K562 (cell line): ENCODE measurements around the gene FRMD4A. TPM values are rescaled to one million over a fixed set of nuclear protein-coding genes. Genes with fewer than 3 reads are reported as not detected.

Source experiments
- ATAC-seq: fragments of 200-7000 bp; cut with Tn5 transposase; 3 replicates; pipeline ENCODE4 v1.9.1; 2020; ENCODE audit warnings: moderate library complexity
- BruUV-seq: library from RNA; stranded (reverse); fragments of 400-500 nt; replicated peaks from 2 replicates; lab custom pipeline; 2021; lab: Mats Ljungman, UMichigan
- CTCF ChIA-PET: fragments of 300-600 bp; formaldehyde crosslinking; extraction: SDS; loops from one replicate; lab custom pipeline; 2021; ENCODE audit warnings: low intra/inter-chr PET ratio; lab: Yijun Ruan, JAX
- POLR2A ChIA-PET: fragments of 300-600, 350-650 bp; sonication (Branson Sonifier 250); formaldehyde crosslinking; extraction: SDS; loops from one replicate; lab custom pipeline; 2021; ENCODE audit warnings: antibody characterized with exemption, inconsistent platforms; lab: Yijun Ruan, JAX
- DNase-seq, 4 experiments: peaks; one replicate each; pipeline versions ENCODE4 v3.0.0 to v3.0.0-alpha.2; 2011 to 2018; ENCODE audit warnings: low spot score in 3 of 4, mixed read lengths in 3 of 4; ENCODE audit errors: extremely low read depth in 1 of 4
- FAIRE-seq: peaks from 2 replicates; lab custom pipeline; 2011; peaks lifted over from hg19 to GRCh38; lab: Jason Lieb, UNC
- H2AFZ ChIP-seq: 2 replicates; pipeline ENCODE4 v1.6.0; 2011; ENCODE audit warnings: low read depth, low read length, control low read depth, inconsistent platforms
- H3K27ac ChIP-seq: fragments of 200-600 bp; 3 replicates; pipeline ENCODE4 v1.8.0; 2011; ENCODE audit warnings: low read depth, mild to moderate bottlenecking, control low read depth, inconsistent platforms, low read length, moderate library complexity, mixed read lengths; ENCODE audit errors: extremely low read depth
- H3K27me3 ChIP-seq, 2 experiments: fragments of 300-600 bp in 1 of 2; 2 replicates in 1 of 2; 3 replicates in 1 of 2; pipeline versions ENCODE4 v1.6.0 to v1.8.0; 2011; ENCODE audit warnings: inconsistent platforms in 2 of 2, low read length in 2 of 2, mild to moderate bottlenecking in 1 of 2, mixed read lengths in 1 of 2, moderate library complexity in 1 of 2; ENCODE audit not compliant: control insufficient read depth in 2 of 2, insufficient read depth in 2 of 2
- H3K36me3 ChIP-seq: fragments of 300-600 bp; 3 replicates; pipeline ENCODE4 v1.8.0; 2011; ENCODE audit warnings: mild to moderate bottlenecking, low read length, inconsistent platforms; ENCODE audit not compliant: control insufficient read depth, insufficient read depth
- H3K4me1 ChIP-seq, 2 experiments: fragments of 200-600 bp in 1 of 2; replicated peaks in 1 of 2; 2 replicates in 1 of 2; 3 replicates in 1 of 2; pipeline versions ENCODE4 v1.5.1 to v1.8.0; 2011; ENCODE audit warnings: inconsistent platforms in 2 of 2, low read length in 2 of 2, mild to moderate bottlenecking in 1 of 2, mixed read lengths in 1 of 2, moderate library complexity in 1 of 2; ENCODE audit not compliant: control insufficient read depth in 2 of 2, insufficient read depth in 2 of 2
- H3K4me2 ChIP-seq: 2 replicates; pipeline ENCODE4 v1.6.1; 2011; ENCODE audit warnings: low read length, control low read depth, inconsistent platforms, mixed read lengths; ENCODE audit not compliant: insufficient read depth
- H3K4me3 ChIP-seq: fragments of 200-600 bp; sonication (generic), shearing (Covaris generic); 2 replicates; pipeline ENCODE4 v1.5.1; 2016; ENCODE audit warnings: control low read depth, inconsistent platforms
- H3K79me2 ChIP-seq: fragments of 200-600 bp; 3 replicates; pipeline ENCODE4 v1.8.0; 2011; ENCODE audit warnings: low read length, inconsistent platforms; ENCODE audit not compliant: control insufficient read depth, insufficient read depth
- H3K9ac ChIP-seq, 2 experiments: 2 replicates each; pipeline versions ENCODE4 v1.6.0 to v1.6.1; 2011; ENCODE audit warnings: low read depth in 2 of 2, low read length in 2 of 2, control low read depth in 1 of 2, inconsistent platforms in 1 of 2, mild to moderate bottlenecking in 1 of 2, mixed read lengths in 1 of 2; ENCODE audit not compliant: insufficient read depth in 1 of 2
- H3K9me1 ChIP-seq: one replicate; pipeline ENCODE4 v1.6.0; 2011; ENCODE audit warnings: inconsistent platforms, mild to moderate bottlenecking, low read length, moderate library complexity; ENCODE audit not compliant: control insufficient read depth, insufficient read depth
- H3K9me3 ChIP-seq: replicated peaks from 2 replicates; pipeline ENCODE4 v1.5.1; 2011; ENCODE audit warnings: low read depth, low read length, inconsistent platforms; ENCODE audit not compliant: control insufficient read depth, insufficient read depth
- H4K20me1 ChIP-seq: replicated peaks from 2 replicates; pipeline ENCODE4 v1.6.1; 2011; ENCODE audit warnings: low read length, inconsistent platforms, mixed read lengths; ENCODE audit not compliant: control insufficient read depth, insufficient read depth
- DEAF1 ChIP-seq: fragments of 450-650 bp; formaldehyde crosslinking; IDR thresholded peaks from 2 replicates; pipeline ENCODE4 v1.4.0; 2020; ENCODE audit warnings: mild to moderate bottlenecking, moderate library complexity
- E2F6 ChIP-seq, 2 experiments: IDR thresholded peaks; 2 replicates each; pipeline ENCODE4 v1.6.1; 2011; ENCODE audit warnings: borderline replicate concordance in 1 of 2, control low read depth in 1 of 2, low read depth in 1 of 2, low read length in 1 of 2, mild to moderate bottlenecking in 1 of 2, mixed read lengths in 1 of 2, moderate library complexity in 1 of 2; ENCODE audit not compliant: insufficient read depth in 1 of 2, insufficient read length in 1 of 2, poor library complexity in 1 of 2, severe bottlenecking in 1 of 2; ENCODE audit errors: extremely low read depth in 1 of 2
- GABPB1 ChIP-seq: sonication (generic); formaldehyde crosslinking; IDR thresholded peaks from 2 replicates; pipeline ENCODE4 v1.8.0; 2022; ENCODE audit warnings: mild to moderate bottlenecking, missing genetic modification reagents
- HNRNPH1 ChIP-seq: fragments of 200-400 bp; formaldehyde crosslinking; optimal IDR thresholded peaks from 2 replicates; pipeline ENCODE3; 2017; ENCODE audit warnings: low read depth, mild to moderate bottlenecking, low read length, moderate library complexity
- MCM7 ChIP-seq, 2 experiments: fragments of 450-650 bp; IDR thresholded peaks; 2 replicates each; pipeline ENCODE4 v1.6.1; 2016 to 2018
- MXI1 ChIP-seq: IDR thresholded peaks from 2 replicates; pipeline ENCODE4 v1.6.1; 2011; ENCODE audit warnings: low read depth, mild to moderate bottlenecking, improper control_type of control experiment, low read length
- PTTG1 ChIP-seq: fragments of 450-650 bp; IDR thresholded peaks from 2 replicates; pipeline ENCODE4 v1.6.1; 2016; ENCODE audit warnings: low read depth, mild to moderate bottlenecking, missing genetic modification characterization, missing compliant biosample characterization
- RBM22 ChIP-seq: fragments of 200-400 bp; formaldehyde crosslinking; IDR thresholded peaks from 2 replicates; pipeline ENCODE4 v1.6.1; 2018; ENCODE audit warnings: low read length, low read depth; ENCODE audit not compliant: poor library complexity, severe bottlenecking
- SMARCC2 ChIP-seq: fragments of 450-650 bp; IDR thresholded peaks from 2 replicates; pipeline ENCODE4 v1.6.1; 2017; ENCODE audit warnings: antibody characterized with exemption, moderate library complexity, mild to moderate bottlenecking, low read depth
- TAF9B ChIP-seq: fragments of 450-650 bp; IDR thresholded peaks from 2 replicates; pipeline ENCODE4 v1.6.1; 2018; ENCODE audit warnings: mild to moderate bottlenecking; ENCODE audit not compliant: partially characterized antibody
- TCF15 ChIP-seq: fragments of 250-450 bp; sonication (Bioruptor Pico); IDR thresholded peaks from 2 replicates; pipeline ENCODE4 v1.8.0; 2022; ENCODE audit warnings: moderate library complexity, mild to moderate bottlenecking, inconsistent platforms
- ZFP30 ChIP-seq: fragments of 250-450 bp; sonication (Bioruptor Pico); IDR thresholded peaks from 2 replicates; pipeline ENCODE4 v1.8.0; 2022; ENCODE audit warnings: moderate library complexity, mild to moderate bottlenecking, inconsistent platforms, borderline replicate concordance
- ZNF175 ChIP-seq: fragments of 200-800 bp; sonication (Bioruptor generic); IDR thresholded peaks from 2 replicates; pipeline ENCODE4 v1.6.1; 2016; ENCODE audit warnings: low read depth, mild to moderate bottlenecking, missing genetic modification characterization, missing compliant biosample characterization
- ZNF324 ChIP-seq: fragments of 250-450 bp; sonication (Bioruptor Pico); IDR thresholded peaks from 2 replicates; pipeline ENCODE4 v1.4.0; 2020; ENCODE audit warnings: mild to moderate bottlenecking
- ZNF436 ChIP-seq: fragments of 250-450, 450-650 bp; sonication (Bioruptor Pico); formaldehyde crosslinking; IDR thresholded peaks from 2 replicates; pipeline ENCODE4 v1.7.0; 2020; ENCODE audit warnings: mild to moderate bottlenecking
- ZNF695 ChIP-seq: fragments of 450-650 bp; formaldehyde crosslinking; IDR thresholded peaks from 2 replicates; pipeline ENCODE4 v1.4.0; 2020; ENCODE audit warnings: mild to moderate bottlenecking, moderate library complexity
- ZNF780A ChIP-seq: fragments of 250-450 bp; sonication (Bioruptor Pico); IDR thresholded peaks from 2 replicates; pipeline ENCODE4 v1.5.0; 2021; ENCODE audit warnings: mild to moderate bottlenecking
- WGBS: fragments of 100-300 bp; shearing (Covaris generic); methylation state at CpG from one replicate; pipeline ENCODE4 v1.1.6; 2016; ENCODE audit warnings: low coverage, mixed read lengths; ENCODE audit not compliant: insufficient coverage; ENCODE audit errors: missing lambda C conversion rate; 5-methylcytosine and 5-hydroxymethylcytosine counted together
- in situ Hi-C: fragments of 300-500 bp; cut with MboI; formaldehyde crosslinking; loops from 4 replicates; pipeline ENCODE4 v1.15.0; 2018; ENCODE audit warnings: inconsistent platforms, mixed read lengths
- intact Hi-C: fragments of 100-400 bp; cut with micrococcal nuclease; formaldehyde crosslinking; loops from 2 replicates; pipeline ENCODE4 v1.14.2; 2022
- polyA plus RNA-seq, 8 experiments: library from polyadenylated mRNA; depleted of rRNA in 4 of 8; stranded (reverse) in 5 of 8; unstranded in 3 of 8; fragments of >200 nt; fragmentation: Nextera tagmentation in 2 of 8; fragmentation: Illumina TruSeq in 1 of 8; extraction: Ambion mirVana in 2 of 8; extraction: Trizol in 1 of 8; gene quantifications; 2 replicates each; pipeline versions ENCODE4 v1.2.1 to v1.2.3, GENCODE V29; 2011 to 2014; ENCODE audit warnings: inconsistent platforms in 1 of 8, missing spikeins in 1 of 8
- total RNA-seq, 7 experiments: library from RNA; depleted of rRNA in 6 of 7; stranded (reverse); fragments of >200 nt in 6 of 7; fragmentation: Illumina TruSeq in 2 of 7; extraction: Trizol in 2 of 7; gene quantifications; 2 replicates each; pipeline versions ENCODE4 v1.2.1 to v1.2.3, GENCODE V29; 2011 to 2021; ENCODE audit warnings: low replicate concordance in 1 of 7

Gene FRMD4A
- total and polyA plus RNA-seq, 9 of the 15 experiments (the other 6 are each of a cell fraction or from before 2014, with no cell fraction given): 0.80 to 5.2 (median 3.0) TPM

- TF ChIP-seq PTTG1 (tag) (no peak), SMARCC2 (no peak), MXI1 (no peak), TCF15 (CRISPR knock-in tag) (no peak), DEAF1 (CRISPR knock-in tag) (no peak), MCM7 (IDR thresholded peaks at IDR 0.05) (no peak)
These were observed 119.1 kb downstream of the FRMD4A start (continued) for GRCh38 chr10:14211610-14212009.

GRCh38 chr10:14208231-14208630 lies 122.5 kb downstream of the FRMD4A start:
- Histone ChIP-seq H3K36me3 (no peaks in the 10 kb centered on the region), H3K9me1 (no peaks in the 10 kb centered on the region), H3K27me3 (peaks cover 3 to 4% of the 10 kb centered on the region in 2 experiments; a peak in 4 of 5 replicates), H4K20me1 (no peaks in the 10 kb centered on the region), H3K4me2 (no peak overlapping the region), H2AFZ (no peak overlapping the region), H3K9ac (no peak overlapping the region), H3K4me1 (no peaks in the 10 kb centered on the region), H3K9me3 (no peaks in the 10 kb centered on the region), H3K79me2 (no peaks in the 10 kb centered on the region), H3K27ac (no peak overlapping the region), H3K4me3 (no peak overlapping the region)
- TF ChIP-seq HNRNPH1: no peak
- TF ChIP-seq TAF9B: no peak
- no peak for TF ChIP-seq E2F6 (IDR thresholded peaks at IDR 0.05; ENCODE audit: borderline replicate concordance in 1 of 2, extremely low read depth in 1 of 2, insufficient read depth in 1 of 2, insufficient read length in 1 of 2, low read depth in 1 of 2, low read length in 1 of 2, poor library complexity in 1 of 2, severe bottlenecking in 1 of 2)
- no peak for TF ChIP-seq ZFP30 (CRISPR knock-in tag)
- TF ChIP-seq ZNF436 (CRISPR knock-in tag): no peak
- TF ChIP-seq RBM22: no peak
- TF ChIP-seq ZNF780A (CRISPR knock-in tag): no peak
- TF ChIP-seq GABPB1 (CRISPR knock-in tag): no peak
- TF ChIP-seq ZNF175 (CRISPR knock-in tag): no peak
- no peak for TF ChIP-seq ZNF324 (CRISPR knock-in tag)
- no peak for TF ChIP-seq ZNF695 (CRISPR knock-in tag)
- intact Hi-C loops: no loop called here
- in situ Hi-C loops: no loop called here
- BruUV-seq: no TSS peak
- 0% methylated on average over 4 of the region's 5 CpGs for WGBS
- FAIRE-seq (no peak), DNase-seq (no peak), ATAC-seq (no peak)
- CTCF ChIA-PET: no interaction called here
- POLR2A ChIA-PET: interaction anchor here (0.5 to 0.6 kb wide), 2 partner anchors 63 to 232 kb away, joined by 3 to 6 read pairs; no protein-coding TSS in a partner anchor
